MCF 10A (cell line): ENCODE data around the gene TMPRSS9. TPM values are rescaled to one million over a fixed set of nuclear protein-coding genes. Genes with fewer than 3 reads are reported as not detected.

Source experiments
- BruUV-seq: library from RNA; stranded (reverse); fragments of 400-500 nt; replicated peaks from 2 replicates; lab custom pipeline; 2021; lab: Mats Ljungman, UMichigan
- CTCF ChIA-PET: fragments of 300-600 bp; sonication (Branson Sonifier 250); formaldehyde crosslinking; extraction: SDS; loops from one replicate; lab custom pipeline; 2021; ENCODE audit warnings: antibody characterized with exemption, inconsistent platforms; lab: Yijun Ruan, JAX
- POLR2A ChIA-PET: fragments of 300-600, 350-650 bp; sonication (Branson Sonifier 250); formaldehyde crosslinking; extraction: SDS; loops from one replicate; lab custom pipeline; 2020; ENCODE audit warnings: antibody characterized with exemption, inconsistent platforms; lab: Yijun Ruan, JAX
- DNase-seq: peaks from one replicate; pipeline ENCODE4 v3.0.0-alpha.2; 2018; ENCODE audit not compliant: unreplicated experiment
- H3K27ac Mint-ChIP-seq: one replicate; pipeline ENCODE4 v1.8.0; 2022; ENCODE audit warnings: mild to moderate bottlenecking, low read depth, mixed read lengths; ENCODE audit not compliant: unreplicated experiment
- H3K27me3 Mint-ChIP-seq: one replicate; pipeline ENCODE4 v1.8.0; 2022; ENCODE audit warnings: mixed read lengths; ENCODE audit not compliant: insufficient read depth, unreplicated experiment
- H3K36me3 Mint-ChIP-seq: one replicate; pipeline ENCODE4 v1.8.0; 2022; ENCODE audit warnings: mild to moderate bottlenecking, moderate library complexity, mixed read lengths; ENCODE audit not compliant: insufficient read depth, unreplicated experiment
- H3K4me1 Mint-ChIP-seq: one replicate; pipeline ENCODE4 v1.8.0; 2022; ENCODE audit warnings: mixed read lengths; ENCODE audit not compliant: insufficient read depth, unreplicated experiment
- H3K4me3 Mint-ChIP-seq: one replicate; pipeline ENCODE4 v1.8.0; 2022; ENCODE audit warnings: mild to moderate bottlenecking, moderate library complexity, mixed read lengths; ENCODE audit not compliant: unreplicated experiment
- H3K9me3 Mint-ChIP-seq: one replicate; pipeline ENCODE4 v1.8.0; 2022; ENCODE audit warnings: mixed read lengths; ENCODE audit not compliant: unreplicated experiment
- intact Hi-C: fragments of 100-400 bp; cut with micrococcal nuclease; formaldehyde crosslinking; loops from 2 replicates; pipeline ENCODE4 v1.14.1; 2022
- total RNA-seq: library from RNA; stranded (reverse); gene quantifications from 2 replicates; pipeline ENCODE4 v1.2.3, GENCODE V29; 2022
- TF ChIP-seq, protein P1 (sequence below): fragments of 200-600 bp; IDR thresholded peaks from one replicate; pipeline ENCODE4 v1.8.0; 2022; ENCODE audit warnings: antibody characterized with exemption, mild to moderate bottlenecking; ENCODE audit not compliant: unreplicated experiment

TMPRSS9 gene
- total RNA-seq, 1 experiment from 2014 or later, result not detected

DNA sequence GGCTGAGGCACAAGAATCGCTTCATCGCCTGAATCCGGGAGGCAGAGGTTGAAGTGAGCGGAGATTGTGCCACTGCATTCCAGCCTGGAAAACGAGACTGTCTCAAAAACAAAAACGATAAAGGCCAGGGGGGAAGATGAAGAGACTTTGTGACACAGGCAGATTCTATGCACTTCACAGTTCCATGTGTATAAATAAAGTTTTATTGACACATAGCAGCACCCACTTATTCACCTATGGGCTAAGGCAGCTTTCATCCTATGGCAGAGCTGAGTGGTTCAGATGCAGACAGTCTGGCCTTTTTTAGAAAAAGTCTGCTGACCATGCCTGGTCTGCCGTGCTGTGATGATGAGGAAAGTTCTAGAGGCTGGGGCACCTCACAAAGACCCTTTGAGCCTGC lies 91.1 kb downstream of the TMPRSS9 start:
- ChIA-PET POLR2A (no interaction called here), CTCF (no interaction called here)
- H3K27ac Mint-ChIP-seq, result no peak overlapping the region
- no TSS peak for BruUV-seq
- intact Hi-C loops, result no loop called here
- peaks cover 10% of the 10 kb centered on the region for H3K4me1 Mint-ChIP-seq
- DNase-seq, result no peak
- peaks cover 16% of the 10 kb centered on the region for H3K36me3 Mint-ChIP-seq
- no peak overlapping the region for H3K4me3 Mint-ChIP-seq
- no peaks in the 10 kb centered on the region for H3K27me3 Mint-ChIP-seq
- TF ChIP-seq, protein P1, sequence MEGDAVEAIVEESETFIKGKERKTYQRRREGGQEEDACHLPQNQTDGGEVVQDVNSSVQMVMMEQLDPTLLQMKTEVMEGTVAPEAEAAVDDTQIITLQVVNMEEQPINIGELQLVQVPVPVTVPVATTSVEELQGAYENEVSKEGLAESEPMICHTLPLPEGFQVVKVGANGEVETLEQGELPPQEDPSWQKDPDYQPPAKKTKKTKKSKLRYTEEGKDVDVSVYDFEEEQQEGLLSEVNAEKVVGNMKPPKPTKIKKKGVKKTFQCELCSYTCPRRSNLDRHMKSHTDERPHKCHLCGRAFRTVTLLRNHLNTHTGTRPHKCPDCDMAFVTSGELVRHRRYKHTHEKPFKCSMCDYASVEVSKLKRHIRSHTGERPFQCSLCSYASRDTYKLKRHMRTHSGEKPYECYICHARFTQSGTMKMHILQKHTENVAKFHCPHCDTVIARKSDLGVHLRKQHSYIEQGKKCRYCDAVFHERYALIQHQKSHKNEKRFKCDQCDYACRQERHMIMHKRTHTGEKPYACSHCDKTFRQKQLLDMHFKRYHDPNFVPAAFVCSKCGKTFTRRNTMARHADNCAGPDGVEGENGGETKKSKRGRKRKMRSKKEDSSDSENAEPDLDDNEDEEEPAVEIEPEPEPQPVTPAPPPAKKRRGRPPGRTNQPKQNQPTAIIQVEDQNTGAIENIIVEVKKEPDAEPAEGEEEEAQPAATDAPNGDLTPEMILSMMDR, result no peak
- no peaks in the 10 kb centered on the region for H3K9me3 Mint-ChIP-seq

DNA sequence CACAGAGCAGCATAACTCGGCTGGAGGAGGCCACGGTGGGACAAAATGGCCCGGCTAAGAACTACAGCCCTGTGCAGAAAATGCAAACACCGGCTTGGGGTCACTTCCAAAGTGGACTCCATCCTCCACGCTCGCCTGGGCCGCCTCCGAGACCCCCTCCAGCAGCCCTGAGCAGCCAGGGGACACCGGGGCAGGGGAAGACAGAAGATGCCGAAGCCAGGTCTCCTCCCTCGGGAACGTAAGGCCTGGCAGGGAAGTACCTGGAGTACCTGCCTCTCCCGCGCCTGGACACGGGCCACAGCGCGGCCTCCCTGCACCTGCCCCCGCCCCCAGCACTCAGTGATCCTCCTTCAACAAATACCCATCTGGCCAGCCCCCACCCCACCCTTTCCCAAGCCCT lies 91.7 kb downstream of the TMPRSS9 start:
- DNase-seq, result no peak
- Mint-ChIP-seq H3K9me3 (no peaks in the 10 kb centered on the region), H3K27me3 (no peaks in the 10 kb centered on the region), H3K4me3 (no peak overlapping the region), H3K36me3 (peaks cover 12% of the 10 kb centered on the region), H3K4me1 (peaks cover 10% of the 10 kb centered on the region), H3K27ac (no peak overlapping the region)
- intact Hi-C loops, result no loop called here
- TF ChIP-seq, protein P1, result no peak
- no TSS peak for BruUV-seq
- ChIA-PET CTCF (no interaction called here), POLR2A (no interaction called here)

DNA sequence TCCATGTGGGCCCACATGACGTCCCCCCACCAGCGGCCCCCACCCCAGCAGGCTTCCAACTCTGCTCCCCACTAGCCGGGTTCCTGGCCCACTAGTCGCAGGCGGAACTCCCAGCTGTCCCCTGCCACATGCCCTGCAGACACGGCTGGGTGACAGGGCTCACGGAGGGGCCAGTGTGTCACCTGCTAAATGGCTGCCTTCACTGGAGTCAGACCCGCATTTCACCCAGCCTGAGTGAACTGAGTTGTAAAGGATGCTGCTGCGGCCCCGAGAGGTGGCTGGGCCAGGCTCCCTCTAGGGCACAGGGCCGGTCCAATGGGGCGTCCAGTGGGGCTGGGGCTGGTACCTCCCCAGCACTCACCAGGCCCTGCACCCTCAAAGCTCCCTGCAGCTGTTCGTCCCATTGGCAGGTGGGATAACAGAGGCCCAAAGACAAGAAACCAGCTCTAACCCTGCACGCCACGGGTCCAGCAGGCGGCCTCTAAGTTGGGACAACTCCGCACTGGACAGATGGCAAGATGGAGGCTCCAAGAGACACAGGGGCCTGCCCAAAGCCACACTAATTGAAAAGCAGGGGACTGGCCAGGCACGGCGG lies 93.5 kb downstream of the TMPRSS9 start:
- Mint-ChIP-seq H3K27ac (no peak overlapping the region), H3K4me1 (peaks cover 18% of the 10 kb centered on the region), H3K4me3 (no peak overlapping the region), H3K9me3 (no peaks in the 10 kb centered on the region), H3K27me3 (no peaks in the 10 kb centered on the region), H3K36me3 (peaks cover 5% of the 10 kb centered on the region)
- no peak for DNase-seq
- intact Hi-C loops, result no loop called here
- POLR2A ChIA-PET, result interaction anchor here (0.6 kb wide), 1 partner anchor 328 kb away, joined by 3 read pairs; no protein-coding TSS in a partner anchor
- CTCF ChIA-PET, result interaction anchor here (0.5 to 0.8 kb wide), 5 partner anchors 161 to 1947 kb away, joined by 3 to 4 read pairs (median 3); no protein-coding TSS in a partner anchor
- no TSS peak for BruUV-seq
- TF ChIP-seq, protein P1, result no peak

DNA sequence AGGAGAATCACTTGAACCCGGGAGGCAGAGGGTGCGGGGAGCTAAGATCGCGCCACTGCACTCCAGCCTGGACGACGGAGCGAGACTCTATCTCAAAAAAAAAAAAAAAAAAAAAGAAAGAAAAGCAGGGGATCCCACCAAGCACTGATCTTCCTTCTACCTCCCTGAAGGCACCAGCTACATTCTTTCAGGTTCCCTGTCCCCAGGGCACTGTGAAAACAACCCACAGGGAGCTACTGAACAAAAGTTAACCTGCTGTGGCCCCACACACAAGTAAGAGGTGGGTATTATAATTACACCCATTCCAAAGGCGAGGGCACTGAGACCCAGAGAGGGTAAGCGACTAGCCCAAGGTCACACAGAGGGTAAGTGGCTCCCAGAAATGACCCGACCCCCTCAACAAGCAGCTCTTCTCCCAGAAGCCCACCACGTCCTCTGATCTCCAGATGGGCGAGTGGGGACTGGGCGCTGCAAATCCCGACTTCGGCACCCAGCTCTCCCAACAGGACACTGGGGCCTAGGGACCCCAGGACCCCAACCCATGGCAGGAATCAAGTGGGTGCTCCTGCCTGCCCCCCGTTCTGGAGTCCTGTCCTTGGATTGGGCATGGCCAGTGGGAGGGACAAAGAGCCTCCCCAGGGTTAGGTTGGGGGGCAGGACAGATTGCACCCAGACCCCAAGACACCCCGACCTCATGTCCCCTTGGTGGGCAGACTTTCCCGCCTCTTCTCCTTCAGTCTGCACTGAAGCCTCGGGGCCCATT lies 94.3 kb downstream of the TMPRSS9 start:
- CTCF ChIA-PET, result interaction anchor here (0.6 to 0.8 kb wide), 3 partner anchors 160 to 1472 kb away, joined by 3 to 4 read pairs (median 3); no protein-coding TSS in a partner anchor
- TSS peak; percentile 19 for BruUV-seq
- H3K27me3 Mint-ChIP-seq, result no peaks in the 10 kb centered on the region
- H3K4me3 Mint-ChIP-seq, result peak overlapping the region; percentile 77
- H3K4me1 Mint-ChIP-seq, result peaks cover 18% of the 10 kb centered on the region
- POLR2A ChIA-PET, result interaction anchor here (0.6 kb wide), 1 partner anchor 327 kb away, joined by 3 read pairs; no protein-coding TSS in a partner anchor
- TF ChIP-seq, protein P1, result no peak
- intact Hi-C loops, result no loop called here
- no peak for DNase-seq
- H3K9me3 Mint-ChIP-seq, result no peaks in the 10 kb centered on the region
- H3K27ac Mint-ChIP-seq, result peak overlapping the region; percentile 85
- H3K36me3 Mint-ChIP-seq, result no peaks in the 10 kb centered on the region
